Ascending aorta (tissue), 2 donors: Measurements from ENCODE around the gene DGCR6L. TPM values are rescaled to one million over a fixed set of nuclear protein-coding genes. Genes with fewer than 3 reads are reported as not detected.
"Not testable (repeated sequence)": the region's sequence is repeated elsewhere in the genome, so short reads cannot be mapped to it uniquely, and the experiment has no call there.

Experiments used
- DNase-seq, 2 donors: peaks; one replicate each; pipeline ENCODE4 v3.0.0-alpha.2; 2019; ENCODE audit warnings: low spot score in 2 of 2
- H3K27ac ChIP-seq, 2 donors: fragments of 200-600 bp; sonication (generic); one replicate each; pipeline ENCODE4 v1.5.1; 2016 to 2017; ENCODE audit warnings: mild to moderate bottlenecking in 1 of 2
- H3K27me3 ChIP-seq: fragments of 200-600 bp; sonication (generic); one replicate; pipeline ENCODE4 v1.5.1; 2017
- H3K36me3 ChIP-seq, 2 donors: fragments of 200-600 bp; sonication (generic); one replicate each; pipeline ENCODE4 v1.5.1; 2016
- H3K4me1 ChIP-seq, 2 donors: fragments of 200-600 bp; sonication (generic); one replicate each; pipeline ENCODE4 v1.5.1; 2016 to 2017; ENCODE audit warnings: mild to moderate bottlenecking in 1 of 2
- H3K4me3 ChIP-seq, 2 donors: fragments of 200-600 bp; sonication (generic); one replicate each; pipeline ENCODE4 v1.5.1; 2016 to 2017; ENCODE audit warnings: mild to moderate bottlenecking in 1 of 2
- H3K9me3 ChIP-seq, 2 donors: fragments of 200-600 bp; sonication (generic); one replicate each; pipeline ENCODE4 v1.5.1; 2016
- intact Hi-C: fragments of 100-400 bp; cut with DNase I; formaldehyde crosslinking; loops from one replicate; pipeline ENCODE4 v1.15.1; 2023
- total RNA-seq: library from RNA; depleted of rRNA; stranded (reverse); fragments of >200 nt; gene quantifications from one replicate; pipeline ENCODE4 v1.1.0, GENCODE V29; 2016
- TF ChIP-seq, protein P1 (sequence below), 3 experiments: fragments of 200-600 bp in 2 of 3; fragments of 450-650 bp in 1 of 3; sonication (generic) in 2 of 3; IDR thresholded peaks; one replicate each; pipeline ENCODE4 v1.5.1; 2016 to 2019; ENCODE audit warnings: antibody characterized with exemption in 3 of 3, mild to moderate bottlenecking in 1 of 3, moderate library complexity in 1 of 3

The DGCR6L gene
- total RNA-seq, 1 donor from 2014 or later: 42.1 TPM

DNA sequence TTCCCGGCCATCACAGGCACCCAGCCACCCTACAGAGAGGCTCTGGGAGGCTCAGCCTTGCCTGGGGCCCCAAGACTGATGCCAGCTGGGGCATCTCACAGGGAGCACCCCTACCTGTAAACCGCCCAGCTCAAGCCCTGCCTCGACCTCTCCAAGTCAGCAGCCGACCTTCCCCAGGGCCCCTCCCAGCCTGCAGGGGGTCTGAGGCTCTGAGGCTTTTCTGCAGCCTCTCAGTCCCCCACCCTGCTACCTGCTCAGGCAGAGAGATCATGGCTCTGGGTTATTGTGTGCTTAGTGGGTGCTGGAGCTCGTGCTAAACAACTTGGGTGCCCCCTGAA, 28.6 kb downstream of the DGCR6L start:
- Histone ChIP-seq H3K36me3 (no peaks in the 10 kb centered on the region), H3K27ac (no peak overlapping the region), H3K4me1 (no peaks in the 10 kb centered on the region), H3K4me3 (no peak overlapping the region), H3K27me3 (no peaks in the 10 kb centered on the region), H3K9me3 (no peaks in the 10 kb centered on the region)
- TF ChIP-seq, protein P1, sequence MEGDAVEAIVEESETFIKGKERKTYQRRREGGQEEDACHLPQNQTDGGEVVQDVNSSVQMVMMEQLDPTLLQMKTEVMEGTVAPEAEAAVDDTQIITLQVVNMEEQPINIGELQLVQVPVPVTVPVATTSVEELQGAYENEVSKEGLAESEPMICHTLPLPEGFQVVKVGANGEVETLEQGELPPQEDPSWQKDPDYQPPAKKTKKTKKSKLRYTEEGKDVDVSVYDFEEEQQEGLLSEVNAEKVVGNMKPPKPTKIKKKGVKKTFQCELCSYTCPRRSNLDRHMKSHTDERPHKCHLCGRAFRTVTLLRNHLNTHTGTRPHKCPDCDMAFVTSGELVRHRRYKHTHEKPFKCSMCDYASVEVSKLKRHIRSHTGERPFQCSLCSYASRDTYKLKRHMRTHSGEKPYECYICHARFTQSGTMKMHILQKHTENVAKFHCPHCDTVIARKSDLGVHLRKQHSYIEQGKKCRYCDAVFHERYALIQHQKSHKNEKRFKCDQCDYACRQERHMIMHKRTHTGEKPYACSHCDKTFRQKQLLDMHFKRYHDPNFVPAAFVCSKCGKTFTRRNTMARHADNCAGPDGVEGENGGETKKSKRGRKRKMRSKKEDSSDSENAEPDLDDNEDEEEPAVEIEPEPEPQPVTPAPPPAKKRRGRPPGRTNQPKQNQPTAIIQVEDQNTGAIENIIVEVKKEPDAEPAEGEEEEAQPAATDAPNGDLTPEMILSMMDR (IDR thresholded peaks at IDR 0.05): no peak
- intact Hi-C loops: no loop called here
- no peak for DNase-seq

DNA sequence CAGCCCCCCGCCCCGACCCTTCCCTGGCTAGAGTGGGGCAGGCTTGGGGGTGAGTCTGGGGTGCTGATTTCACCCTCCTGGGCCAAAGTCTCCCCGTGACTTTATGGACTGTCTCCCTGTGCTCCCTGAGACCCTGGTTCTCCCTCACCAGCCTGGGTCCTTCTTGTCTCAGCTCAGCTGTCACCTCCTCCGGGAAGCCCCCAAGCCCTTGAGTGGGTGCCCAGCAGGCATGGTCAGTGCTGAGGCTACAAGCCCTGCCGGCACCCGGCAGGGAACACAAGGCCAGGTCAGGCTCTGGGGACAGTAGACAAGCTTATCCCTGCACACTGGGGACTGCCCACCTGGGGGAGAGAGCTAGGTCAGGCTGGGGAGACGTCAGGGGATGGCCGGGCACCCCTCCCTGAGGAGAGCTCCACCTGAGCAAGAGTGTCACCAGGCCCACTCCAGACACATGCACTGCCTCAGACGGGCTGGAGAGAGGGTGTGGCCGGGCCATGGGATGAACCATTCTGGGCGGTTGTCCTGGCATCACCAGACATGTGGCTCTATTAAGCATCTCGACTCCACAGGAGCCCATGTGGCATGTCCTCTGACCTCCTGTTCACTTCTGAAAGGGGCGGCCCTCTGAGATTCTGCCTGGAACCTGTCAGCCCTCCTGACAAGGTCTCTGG, 29.1 kb downstream of the DGCR6L start:
- intact Hi-C loops: no loop called here

DNA sequence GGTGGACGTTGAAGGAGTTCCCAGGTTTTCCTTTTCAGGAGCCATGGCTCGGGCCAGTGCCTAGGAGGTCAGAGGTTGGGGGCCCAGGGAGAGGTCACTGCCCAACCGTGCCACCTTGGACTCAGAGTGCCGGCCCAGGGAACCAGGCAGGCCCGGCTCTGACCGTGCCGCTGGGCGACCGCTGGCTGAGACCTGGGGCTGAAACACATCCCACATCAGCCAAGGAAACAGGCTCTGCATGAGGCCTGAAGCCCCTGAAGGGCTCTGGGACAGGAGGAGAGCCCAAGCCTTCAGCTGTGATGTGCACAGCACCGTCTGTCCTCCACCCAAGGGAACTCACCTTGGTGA, 29.8 kb downstream of the DGCR6L start:
- intact Hi-C loops: no loop called here
- no peaks in the 10 kb centered on the region for H3K27me3 ChIP-seq
- H3K27ac ChIP-seq: no peak overlapping the region
- no peaks in the 10 kb centered on the region for H3K4me1 ChIP-seq
- no peak for DNase-seq
- H3K36me3 ChIP-seq: no peaks in the 10 kb centered on the region
- no peak overlapping the region for H3K4me3 ChIP-seq
- TF ChIP-seq, protein P1 (IDR thresholded peaks at IDR 0.05): no peak
- H3K9me3 ChIP-seq: no peaks in the 10 kb centered on the region

More for the DNA sequence above, 29.1 kb downstream of the DGCR6L start:
- TF ChIP-seq, protein P1 (IDR thresholded peaks at IDR 0.05): no peak
- H3K4me1 ChIP-seq: no peaks in the 10 kb centered on the region
- no peaks in the 10 kb centered on the region for H3K27me3 ChIP-seq
- no peaks in the 10 kb centered on the region for H3K36me3 ChIP-seq
- no peak overlapping the region for H3K27ac ChIP-seq
- no peaks in the 10 kb centered on the region for H3K9me3 ChIP-seq
- no peak for DNase-seq
- no peak overlapping the region for H3K4me3 ChIP-seq

DNA sequence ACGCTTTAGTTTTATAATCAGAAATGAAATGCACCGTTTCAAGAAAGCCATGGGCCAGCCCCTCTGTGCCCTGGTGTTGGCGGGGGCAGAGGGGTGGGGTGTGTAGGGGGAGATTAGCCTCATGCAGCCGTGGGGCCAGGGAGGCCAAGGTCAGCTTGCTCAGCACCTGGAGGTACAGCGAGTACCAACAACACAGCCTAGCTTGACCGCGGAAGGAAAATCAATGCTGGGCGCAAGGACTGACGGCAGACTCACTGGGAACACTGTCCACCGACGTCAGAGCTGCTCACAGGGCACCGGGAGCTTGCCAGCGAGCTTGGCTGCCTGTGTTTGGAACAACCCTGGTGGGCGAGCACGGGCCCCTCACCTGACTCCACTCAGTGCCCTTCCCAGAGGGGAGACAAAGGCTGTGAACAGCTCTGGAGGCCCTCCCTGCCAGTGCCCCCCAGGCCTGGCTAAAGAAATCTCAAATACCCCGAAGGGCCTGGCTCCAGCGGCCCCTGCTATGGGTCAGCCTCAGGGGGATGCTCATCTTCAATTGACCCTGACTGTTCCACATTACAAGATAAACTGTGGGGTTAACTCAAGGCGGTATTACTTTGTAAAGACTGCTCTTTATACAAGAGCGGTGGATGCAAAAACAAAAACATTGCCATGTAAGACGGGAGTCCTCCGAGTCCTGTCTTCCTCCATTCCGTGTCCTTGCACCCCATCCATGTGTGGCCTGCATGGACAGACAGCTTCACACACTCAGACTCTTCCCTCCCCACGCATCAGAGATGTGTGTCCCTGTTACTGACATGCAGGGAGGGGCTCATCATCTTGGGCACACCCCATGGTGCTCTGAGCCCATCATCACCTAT, 30.4 kb downstream of the DGCR6L start:
- not testable (repeated sequence) for H3K4me1 ChIP-seq

DNA sequence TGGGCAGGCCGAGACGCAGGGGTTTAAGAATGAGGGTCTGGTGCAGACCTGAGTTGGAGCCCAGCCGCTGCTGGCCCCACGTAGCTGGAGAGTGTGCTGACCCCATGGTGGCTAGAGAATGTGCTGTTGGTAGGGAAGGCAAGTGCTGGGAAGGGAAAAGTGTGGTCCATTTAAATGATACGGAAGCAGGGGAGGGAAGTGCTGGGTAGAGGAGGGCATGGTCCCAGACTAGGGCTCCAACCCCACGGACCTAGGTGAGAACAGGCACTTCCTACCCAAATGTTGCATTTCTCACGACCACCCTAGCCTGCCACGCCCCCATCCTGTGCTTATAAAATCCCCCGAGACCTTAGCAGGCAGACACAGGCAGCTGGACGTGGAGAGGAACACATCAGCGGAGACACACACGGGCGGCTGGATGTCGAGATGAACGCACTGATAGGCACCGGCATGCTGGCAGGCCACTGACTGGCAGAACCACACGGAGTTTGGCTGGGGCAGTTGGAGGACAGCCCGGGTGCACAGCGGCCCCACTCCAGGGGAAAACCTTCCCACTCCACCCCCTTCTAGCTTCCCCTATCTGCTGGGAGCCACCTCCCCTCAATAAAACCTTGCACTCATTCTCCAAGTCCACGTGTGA, 33.0 kb downstream of the DGCR6L start:
- intact Hi-C loops, H3K27me3 ChIP-seq, H3K4me3 ChIP-seq: not testable (repeated sequence)

More for the DNA sequence above, 30.4 kb downstream of the DGCR6L start:
- intact Hi-C loops, H3K27ac ChIP-seq, H3K4me3 ChIP-seq, DNase-seq, H3K9me3 ChIP-seq, H3K27me3 ChIP-seq, H3K36me3 ChIP-seq: not testable (repeated sequence)

DNA sequence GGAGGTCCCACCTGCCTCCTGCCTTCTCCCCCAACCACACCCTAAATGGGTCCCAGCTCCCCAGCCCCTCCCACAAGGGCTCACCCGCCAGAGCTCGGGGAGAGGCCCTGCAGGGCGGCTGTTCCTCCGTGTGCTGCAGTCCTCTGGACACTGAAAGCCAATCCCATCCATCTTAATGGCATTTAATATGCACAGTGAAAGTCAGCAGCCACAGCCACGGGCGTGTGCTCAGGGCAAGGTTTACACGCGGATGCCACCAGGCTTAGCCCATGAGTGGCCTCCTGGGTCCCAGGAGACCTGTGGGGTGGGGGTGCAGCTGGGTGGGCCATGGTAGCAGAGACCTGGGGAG, 33.6 kb downstream of the DGCR6L start:
- H3K4me1 ChIP-seq, H3K4me3 ChIP-seq, intact Hi-C loops, H3K9me3 ChIP-seq, H3K36me3 ChIP-seq, H3K27me3 ChIP-seq, DNase-seq, H3K27ac ChIP-seq: not testable (repeated sequence)

More for the DNA sequence above, 33.0 kb downstream of the DGCR6L start:
- not testable (repeated sequence) for H3K27ac ChIP-seq, DNase-seq, H3K9me3 ChIP-seq, H3K36me3 ChIP-seq, H3K4me1 ChIP-seq
